Esophagus mucosa (tissue), 1 donor: ENCODE results near the gene SEMA5A. TPM values are rescaled to one million over a fixed set of nuclear protein-coding genes. Genes with fewer than 3 reads are reported as not detected.
"Not testable (repeated sequence)": the region's sequence is repeated elsewhere in the genome, so short reads cannot be mapped to it uniquely, and the experiment has no call there.

ENCODE experiments used
- ATAC-seq: fragments of 200-7000 bp; cut with Tn5 transposase; one replicate; pipeline ENCODE4 v1.9.1; 2020
- total RNA-seq: library from RNA; stranded (reverse); gene quantifications from one replicate; pipeline ENCODE4 v1.2.4, GENCODE V29; 2023
- donor health status: DM: yes; HTN: yes; CAD: no.

Gene SEMA5A
- total RNA-seq, 1 donor from 2014 or later: 5.5 TPM

GRCh38 chr5:9354336-9355081, 191.4 kb downstream of the SEMA5A start:
- peak; percentile 95 for ATAC-seq

DNA sequence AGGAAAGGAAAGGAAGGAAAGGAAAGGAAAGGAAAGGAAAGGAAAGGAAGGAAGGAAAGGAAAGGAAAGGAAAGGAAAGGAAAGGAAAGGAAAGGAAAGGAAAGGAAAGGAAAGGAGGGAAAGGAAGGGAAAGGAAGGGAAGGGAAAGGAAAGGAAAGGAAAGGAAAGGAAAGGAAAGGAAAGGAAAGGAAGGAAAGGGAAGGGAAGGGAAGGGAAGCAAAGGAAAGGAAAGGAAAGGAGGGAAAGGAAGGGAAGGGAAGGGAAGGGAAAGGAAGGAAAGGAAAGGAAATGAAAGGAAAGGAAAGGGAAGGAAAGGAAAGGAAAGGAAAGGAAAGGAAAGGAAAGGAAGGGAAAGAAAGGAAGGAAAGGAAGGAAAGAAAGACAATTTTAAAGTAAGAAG, 192.8 kb downstream of the SEMA5A start:
- not testable (repeated sequence) for ATAC-seq

DNA sequence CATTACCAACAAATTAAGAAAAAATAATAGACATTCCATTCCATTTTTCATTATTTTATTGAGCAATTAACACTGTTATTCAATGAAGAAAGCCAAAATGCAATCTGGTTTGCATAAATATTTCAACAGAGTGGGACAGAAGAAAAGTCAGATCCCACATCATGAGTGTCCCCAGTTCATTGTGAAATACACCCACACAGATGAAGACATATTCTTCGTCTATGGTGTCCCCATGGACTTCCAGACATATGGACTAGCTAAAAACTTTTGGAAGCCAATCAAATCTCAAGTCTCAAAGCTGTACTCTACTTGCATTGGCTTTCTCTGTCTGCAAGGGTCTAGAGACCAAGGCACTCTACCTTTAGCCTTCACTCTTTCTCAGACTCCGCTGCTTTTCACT, 194.3 kb downstream of the SEMA5A start:
- ATAC-seq: no peak

DNA sequence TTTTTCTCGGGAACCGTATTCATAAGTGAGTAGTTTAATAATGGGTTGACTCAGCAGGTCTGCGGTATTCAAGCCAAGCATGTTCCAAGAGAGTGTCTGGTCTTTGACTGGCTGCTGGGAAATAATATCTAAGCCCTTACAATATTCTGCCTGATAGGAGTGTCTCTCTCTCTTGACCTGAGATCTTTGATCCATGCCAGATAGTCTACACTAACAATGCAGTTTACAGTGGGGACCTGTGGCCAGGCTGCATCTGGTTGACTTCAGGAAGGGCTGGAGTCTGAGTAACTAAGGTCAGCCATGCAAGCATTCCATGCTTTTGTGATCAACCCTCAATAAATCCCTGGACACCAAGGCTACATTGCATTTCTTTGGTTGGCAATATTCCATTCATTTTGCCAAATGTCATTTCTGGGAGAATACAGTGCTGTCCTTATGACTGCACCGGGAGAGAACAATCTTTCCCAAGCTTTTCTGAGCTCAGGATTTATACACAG, 195.5 kb downstream of the SEMA5A start:
- ATAC-seq: no peak

GRCh38 chr5:9348401-9348996, 197.4 kb downstream of the SEMA5A start:
- ATAC-seq: no peak

DNA sequence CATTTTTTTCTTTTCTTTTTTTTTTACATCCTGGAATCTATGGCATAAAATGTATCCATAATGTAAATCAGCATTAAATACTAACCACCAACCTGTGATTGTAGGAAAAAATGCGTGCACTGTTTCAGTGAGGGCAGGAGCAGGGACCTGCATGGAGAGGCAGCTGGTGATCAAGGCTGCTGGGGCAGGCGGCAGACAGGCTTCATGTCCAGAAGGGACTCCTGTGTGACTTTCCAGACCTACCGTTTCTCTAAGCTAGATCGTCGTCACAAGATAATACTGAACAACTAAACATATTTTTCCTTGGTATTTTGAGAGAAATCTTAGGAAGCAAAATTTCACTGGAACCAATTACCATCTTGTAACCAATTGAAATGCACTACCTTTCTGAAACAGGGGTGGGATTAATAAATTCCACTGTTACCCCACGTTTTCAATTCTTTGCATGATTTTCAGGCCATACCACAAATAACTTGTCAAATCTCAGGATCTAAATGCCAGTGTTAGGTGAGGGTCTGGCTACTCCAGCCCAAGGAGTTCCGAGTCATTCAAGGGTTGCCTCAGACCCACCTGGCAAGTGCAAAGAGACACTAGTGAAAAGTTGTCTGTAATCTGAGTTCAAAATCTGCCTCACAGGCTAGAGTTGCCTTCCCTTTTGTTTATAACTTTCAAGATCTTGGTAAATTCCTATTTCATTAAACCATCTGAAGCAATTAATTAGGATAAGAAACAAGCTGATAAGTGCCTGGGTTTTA, 198.2 kb downstream of the SEMA5A start:
- ATAC-seq: no peak

GRCh38 chr5:9347032-9347431, 198.8 kb downstream of the SEMA5A start:
- no peak for ATAC-seq

DNA sequence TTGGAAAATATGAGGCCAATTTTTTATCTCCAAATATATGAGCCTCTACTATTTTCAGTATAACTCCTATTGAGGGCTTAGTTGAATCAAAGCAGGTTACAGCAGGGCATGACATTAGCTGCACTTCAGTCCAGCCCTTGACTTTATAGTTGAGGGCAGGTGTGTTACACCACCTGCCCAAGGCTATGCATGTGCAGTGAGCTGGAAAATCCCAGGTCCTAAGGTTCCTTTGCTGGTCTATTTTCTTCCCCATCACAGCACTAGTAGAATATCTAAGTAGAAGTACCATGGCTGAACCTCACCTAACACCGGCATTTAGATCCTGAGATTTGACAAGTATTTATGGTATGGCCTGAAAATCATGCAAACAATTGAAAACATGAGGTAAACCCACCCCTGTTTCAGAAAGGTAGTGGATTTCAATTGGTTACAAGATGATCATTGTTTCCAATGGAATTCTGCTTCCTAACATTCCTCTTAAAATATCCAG, 201.1 kb downstream of the SEMA5A start:
- no peak for ATAC-seq

GRCh38 chr5:9343146-9343850, 202.6 kb downstream of the SEMA5A start:
- peak; percentile 46 for ATAC-seq

DNA sequence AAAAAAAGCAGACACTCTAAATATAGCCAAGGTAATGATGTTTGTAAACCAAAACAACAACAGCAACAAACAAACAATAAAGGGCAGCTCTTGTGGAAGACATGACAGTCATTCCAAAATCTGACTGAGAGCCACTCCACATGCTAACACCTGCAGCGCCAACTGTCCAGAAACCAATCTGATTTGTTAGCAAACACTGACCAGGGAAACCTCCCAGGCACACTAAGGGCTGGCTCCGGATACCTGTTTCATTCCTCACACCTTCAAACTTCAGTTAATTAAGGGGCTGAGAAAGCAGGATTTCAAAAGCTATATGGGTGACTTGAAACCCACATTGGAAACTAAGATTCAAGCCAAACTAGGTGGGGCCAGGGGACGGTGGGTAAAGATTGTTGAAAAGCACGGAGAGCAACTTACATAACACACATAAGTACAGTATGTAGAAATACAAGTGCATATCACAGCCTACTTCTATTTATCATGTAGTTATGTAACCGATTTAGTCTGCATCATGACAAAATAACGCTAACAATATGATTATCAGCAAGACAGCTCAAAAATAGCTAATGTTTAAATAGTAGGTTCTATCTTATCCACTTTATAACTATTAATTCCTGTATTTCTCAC, 203.6 kb downstream of the SEMA5A start:
- ATAC-seq: no peak

- no peak for ATAC-seq
These were observed 205.8 kb downstream of the SEMA5A start for GRCh38 chr5:9340085-9340484.

GRCh38 chr5:9339206-9339818, 206.6 kb downstream of the SEMA5A start:
- no peak for ATAC-seq

DNA sequence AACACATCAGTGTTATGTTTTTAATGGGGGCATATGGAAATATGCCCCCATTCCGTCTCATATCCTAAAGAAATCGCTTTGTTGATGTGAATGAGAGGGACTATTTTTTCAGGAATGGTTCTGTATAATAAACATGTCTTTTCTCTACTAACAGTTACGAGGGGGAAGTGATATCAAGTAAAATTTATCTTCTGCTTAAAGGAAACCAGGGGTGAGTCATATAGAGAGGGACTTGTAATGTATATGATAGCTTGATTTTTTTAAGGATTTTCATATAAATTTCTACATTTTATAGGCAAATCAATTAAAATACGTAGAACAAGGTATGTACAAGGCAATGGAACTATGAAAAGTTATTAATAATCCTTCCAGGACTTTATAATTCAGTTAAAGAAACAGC, 207.1 kb downstream of the SEMA5A start:
- no peak for ATAC-seq

GRCh38 chr5:9337928-9338595, 207.8 kb downstream of the SEMA5A start:
- no peak for ATAC-seq

GRCh38 chr5:9335754-9336495, 209.9 kb downstream of the SEMA5A start:
- ATAC-seq: no peak

DNA sequence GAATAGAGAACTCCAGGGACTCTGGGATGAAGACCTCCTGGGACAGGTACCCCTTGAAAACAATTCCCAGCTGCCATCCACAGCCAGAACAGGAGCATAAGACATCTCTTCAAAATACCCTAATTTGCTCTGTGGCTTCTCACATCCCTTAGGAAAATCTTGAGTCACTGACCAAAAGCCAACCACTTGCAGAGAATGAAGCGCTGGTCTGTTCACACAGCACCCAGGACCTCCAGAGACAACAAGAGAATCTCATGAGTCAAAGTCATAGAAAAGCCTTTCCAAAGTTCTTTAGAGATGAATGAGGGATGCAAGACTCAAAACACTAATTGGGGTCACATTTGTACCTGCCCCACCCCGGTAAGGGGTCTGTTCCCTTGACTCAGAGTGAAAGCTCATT, 210.6 kb downstream of the SEMA5A start:
- no peak for ATAC-seq

DNA sequence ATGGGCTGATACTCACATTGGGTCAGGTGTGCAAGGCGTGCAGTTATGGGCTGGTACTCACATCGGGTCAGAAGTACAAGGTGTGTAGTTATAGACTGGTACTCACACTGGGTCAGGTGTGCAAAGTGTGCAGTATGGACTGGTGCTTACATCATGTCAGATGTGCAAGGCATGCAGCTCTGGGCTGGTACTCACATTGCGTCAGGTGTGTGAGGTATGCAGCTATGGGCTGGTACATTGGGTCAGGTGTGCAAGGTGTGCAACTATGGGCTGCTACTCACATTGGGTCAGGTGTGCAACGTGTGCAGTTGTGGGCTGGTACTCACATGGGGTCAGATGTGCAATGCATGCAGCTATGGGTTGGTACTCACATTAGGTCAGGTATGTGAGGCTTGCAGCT, 213.8 kb downstream of the SEMA5A start:
- ATAC-seq: no peak

DNA sequence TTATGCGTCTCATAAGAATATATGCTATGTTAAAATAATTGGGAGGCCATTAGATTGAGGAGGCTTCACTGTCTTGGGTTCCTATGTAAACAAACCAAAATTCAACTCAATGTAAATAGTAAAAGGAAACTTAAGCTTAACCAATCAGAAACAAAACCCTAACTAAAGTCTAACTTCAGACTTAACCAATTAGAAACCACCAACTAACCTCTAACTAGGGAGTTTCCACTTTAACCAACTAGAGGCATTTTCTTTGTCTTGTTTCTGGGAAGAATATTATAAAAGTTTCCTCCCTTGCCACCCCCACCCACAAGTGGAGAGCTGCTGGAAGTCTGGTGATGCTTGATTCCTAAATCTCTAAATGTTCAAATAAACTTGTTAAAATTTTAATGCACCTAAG, 214.5 kb downstream of the SEMA5A start:
- ATAC-seq: no peak

GRCh38 chr5:9329125-9329524, 216.8 kb downstream of the SEMA5A start:
- ATAC-seq: no peak

DNA sequence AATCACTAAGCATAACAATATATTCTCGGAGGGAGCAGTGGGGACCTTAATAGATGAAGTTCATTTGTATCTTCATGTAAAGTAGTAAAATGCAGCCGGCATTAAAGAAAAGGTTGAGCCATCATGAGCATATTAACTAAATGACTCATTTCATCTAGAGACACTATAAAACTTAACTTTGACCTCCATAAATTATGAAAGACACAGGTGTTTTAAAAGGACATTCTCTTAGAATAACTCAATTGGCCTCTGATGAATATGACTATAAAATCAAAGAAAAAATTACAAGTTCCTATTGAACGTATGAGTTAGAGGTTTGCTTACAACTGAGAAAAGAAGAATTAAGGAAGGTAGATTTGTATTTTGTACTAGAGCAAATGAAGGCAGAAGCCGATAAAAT, 220.3 kb downstream of the SEMA5A start:
- no peak for ATAC-seq
